Activated T-cell treated with anti-CD3 and anti-CD28 coated beads for 1 hour (primary cell): ENCODE results near the gene FLAD1.

Source experiments
- DNase-seq: peaks from one replicate; pipeline ENCODE4 v3.0.0-alpha.2; 2020; ENCODE audit warnings: low read depth

The FLAD1 gene

GRCh38 chr1:155038602-155039307 lies 55.6 kb downstream of the FLAD1 start:
- no peak for DNase-seq

DNA sequence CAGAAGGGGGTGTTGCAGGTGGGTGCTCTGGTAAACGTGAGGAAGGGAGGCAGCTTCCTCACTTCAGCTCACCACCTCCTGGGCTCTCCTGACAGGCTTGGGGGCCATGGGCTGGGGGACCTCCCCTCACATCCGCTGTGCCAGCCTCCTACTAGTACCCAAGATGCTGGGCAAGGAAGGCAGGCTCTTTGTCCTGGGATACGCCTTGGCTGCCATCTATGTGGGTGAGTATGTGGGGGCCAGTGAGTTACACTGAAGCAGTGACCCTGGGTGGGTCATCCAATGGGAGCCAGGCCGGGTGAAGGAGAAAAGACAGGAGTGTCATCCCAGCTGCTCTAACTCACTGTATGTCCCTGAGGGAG lies 56.1 kb downstream of the FLAD1 start:
- DNase-seq, result no peak

GRCh38 chr1:155040358-155041093 lies 57.4 kb downstream of the FLAD1 start:
- DNase-seq, result no peak
